GM12878 (cell line): Measurements from ENCODE around the gene ZNF423. TPM values are rescaled to one million over a fixed set of nuclear protein-coding genes. Genes with fewer than 3 reads are reported as not detected.

Source experiments
- ATAC-seq: fragments of 200-7000 bp; cut with Tn5 transposase; 3 replicates; pipeline ENCODE4 v1.9.1; 2020; ENCODE audit warnings: mild to moderate bottlenecking, moderate library complexity
- BruUV-seq: library from RNA; stranded (reverse); fragments of 400-500 nt; replicated peaks from 2 replicates; lab custom pipeline; 2021; lab: Mats Ljungman, UMichigan
- CTCF ChIA-PET: fragments of 300-600 bp; sonication (Branson Sonifier 250); formaldehyde crosslinking; extraction: SDS; loops from one replicate; lab custom pipeline; 2021; ENCODE audit warnings: inconsistent platforms; lab: Yijun Ruan, JAX
- POLR2A ChIA-PET: fragments of 350-600 bp; formaldehyde crosslinking; extraction: SDS; loops from one replicate; lab custom pipeline; 2021; ENCODE audit warnings: inconsistent platforms; lab: Charles Lee
- RAD21 ChIA-PET: fragments of 300-600 bp; sonication (Branson Sonifier 250); formaldehyde crosslinking; loops from one replicate; lab custom pipeline; 2023; ENCODE audit warnings: antibody characterized with exemption; ENCODE audit not compliant: unreplicated experiment; lab: Charles Lee
- SMC1A ChIA-PET: fragments of 300-600 bp; sonication (Branson Sonifier 250); formaldehyde crosslinking; loops from one replicate; lab custom pipeline; 2023; ENCODE audit not compliant: unreplicated experiment, uncharacterized antibody; lab: Charles Lee
- DNase-seq: peaks from one replicate; pipeline ENCODE4 v3.0.0-alpha.2; 2011; ENCODE audit warnings: low read depth, low spot score
- FAIRE-seq: peaks from 3 replicates; lab custom pipeline; 2011; peaks lifted over from hg19 to GRCh38; lab: Jason Lieb, UNC
- H2AFZ ChIP-seq: 2 replicates; pipeline ENCODE4 v1.6.0; 2011; ENCODE audit warnings: low read depth, low read length, control low read depth; ENCODE audit not compliant: control insufficient read depth
- H3K27ac ChIP-seq: 2 replicates; pipeline ENCODE4 v1.5.1; 2011; ENCODE audit warnings: control low read depth; ENCODE audit not compliant: control insufficient read depth, insufficient read depth
- H3K27me3 ChIP-seq, 2 experiments: replicated peaks in 1 of 2; 2 replicates each; pipeline versions ENCODE4 v1.6.0 to v1.6.1; 2011; ENCODE audit warnings: low read length in 1 of 2; ENCODE audit not compliant: control insufficient read depth in 2 of 2, insufficient read depth in 2 of 2
- H3K36me3 ChIP-seq, 2 experiments: 2 replicates each; pipeline ENCODE4 v1.5.1; 2011; ENCODE audit warnings: low read length in 1 of 2; ENCODE audit not compliant: control insufficient read depth in 2 of 2, insufficient read depth in 2 of 2
- H3K4me1 ChIP-seq: 2 replicates; pipeline ENCODE4 v1.6.1; 2011; ENCODE audit warnings: mild to moderate bottlenecking, low read length, moderate library complexity, mixed read lengths; ENCODE audit not compliant: control insufficient read depth, insufficient read depth
- H3K4me2 ChIP-seq: 2 replicates; pipeline ENCODE4 v1.6.0; 2011; ENCODE audit warnings: control low read depth; ENCODE audit not compliant: control insufficient read depth, insufficient read depth
- H3K4me3 ChIP-seq: fragments of 200-600 bp; sonication (generic); 2 replicates; pipeline ENCODE4 v1.5.1; 2016
- H3K79me2 ChIP-seq: 2 replicates; pipeline ENCODE4 v1.6.0; 2011; ENCODE audit warnings: low read length; ENCODE audit not compliant: control insufficient read depth, insufficient read depth
- H3K9ac ChIP-seq: 2 replicates; pipeline ENCODE4 v1.8.0; 2011; ENCODE audit warnings: low read length, control low read depth, mixed read lengths; ENCODE audit not compliant: control insufficient read depth, insufficient read depth
- H3K9me3 ChIP-seq: replicated peaks from 3 replicates; pipeline ENCODE4 v1.5.1; 2011; ENCODE audit warnings: mild to moderate bottlenecking, low read length; ENCODE audit not compliant: control insufficient read depth, insufficient read depth
- H4K20me1 ChIP-seq: 2 replicates; pipeline ENCODE4 v1.6.0; 2011; ENCODE audit not compliant: control insufficient read depth, insufficient read depth
- BHLHE40 ChIP-seq, 2 experiments: fragments of 450-650 bp in 1 of 2; IDR thresholded peaks; 2 replicates each; pipeline ENCODE4 v1.6.1; 2011 to 2017; ENCODE audit warnings: low read depth in 2 of 2, borderline replicate concordance in 1 of 2, improper control_type of control experiment in 1 of 2, low read length in 1 of 2, mild to moderate bottlenecking in 1 of 2
- DPF2 ChIP-seq: fragments of 450-650 bp; IDR thresholded peaks from 2 replicates; pipeline ENCODE4 v1.6.1; 2017; ENCODE audit warnings: mild to moderate bottlenecking
- FOXM1 ChIP-seq: IDR thresholded peaks from 2 replicates; pipeline ENCODE4 v1.6.1; 2012; ENCODE audit warnings: low read depth, mild to moderate bottlenecking, inconsistent platforms, low read length, moderate library complexity
- IKZF2 ChIP-seq, 2 experiments: fragments of 450-650 bp; IDR thresholded peaks; 2 replicates each; pipeline ENCODE4 v1.6.1; 2017; ENCODE audit warnings: mild to moderate bottlenecking in 2 of 2, moderate library complexity in 2 of 2
- JUND ChIP-seq: IDR thresholded peaks from 2 replicates; pipeline ENCODE4 v1.6.1; 2012; ENCODE audit warnings: low read depth, mild to moderate bottlenecking, low read length, improper control_type of control experiment, moderate library complexity
- MTA3 ChIP-seq: IDR thresholded peaks from 2 replicates; pipeline ENCODE4 v1.6.1; 2012; ENCODE audit warnings: low read length, inconsistent platforms, borderline replicate concordance
- NBN ChIP-seq: fragments of 450-650 bp; IDR thresholded peaks from 2 replicates; pipeline ENCODE4 v1.6.1; 2016
- NFIC ChIP-seq: IDR thresholded peaks from 2 replicates; pipeline ENCODE4 v1.6.1; 2012; ENCODE audit warnings: low read depth, mild to moderate bottlenecking, inconsistent platforms, low read length, moderate library complexity
- POLR2AphosphoS5 ChIP-seq: IDR thresholded peaks from 2 replicates; pipeline ENCODE4 v1.6.1; 2011; ENCODE audit warnings: mild to moderate bottlenecking, low read length, inconsistent platforms
- RAD21 ChIP-seq: IDR thresholded peaks from 2 replicates; pipeline ENCODE4 v1.6.1; 2011; ENCODE audit warnings: mild to moderate bottlenecking, low read depth, low read length, moderate library complexity; ENCODE audit not compliant: insufficient read depth
- RELA ChIP-seq: fragments of 450-650 bp; IDR thresholded peaks from 2 replicates; pipeline ENCODE4 v1.8.0; 2014; ENCODE audit warnings: borderline replicate concordance; ENCODE audit not compliant: partially characterized antibody
- SIX5 ChIP-seq: IDR thresholded peaks from 2 replicates; pipeline ENCODE4 v1.6.1; 2011; ENCODE audit warnings: mild to moderate bottlenecking, low read depth, low read length, moderate library complexity; ENCODE audit not compliant: severe bottlenecking
- TBL1XR1 ChIP-seq: IDR thresholded peaks from 2 replicates; pipeline ENCODE4 v1.6.1; 2012; ENCODE audit warnings: low read depth, low read length, improper control_type of control experiment
- ZNF592 ChIP-seq: fragments of 450-650 bp; IDR thresholded peaks from 2 replicates; pipeline ENCODE4 v1.6.1; 2017; ENCODE audit warnings: mild to moderate bottlenecking, moderate library complexity
- WGBS: methylation state at CpG from one replicate; pipeline ENCODE4 v1.1.6; 2016; ENCODE audit warnings: low lambda C conversion rate; ENCODE audit not compliant: insufficient replicate concordance, insufficient coverage; ENCODE audit errors: missing lambda C conversion rate; 5-methylcytosine and 5-hydroxymethylcytosine counted together
- in situ Hi-C: fragments of 300-500 bp; cut with MboI; formaldehyde crosslinking; loops from 9 replicates; pipeline ENCODE4 v1.14.3; 2018; ENCODE audit warnings: mixed read lengths
- intact Hi-C: fragments of 100-400 bp; cut with micrococcal nuclease; formaldehyde crosslinking; loops from one replicate; pipeline ENCODE4 v1.14.2; 2022; ENCODE audit not compliant: unreplicated experiment
- polyA plus RNA-seq, 11 experiments: library from polyadenylated mRNA; depleted of rRNA in 4 of 11; unstranded in 6 of 11; stranded (reverse) in 5 of 11; fragments of >200 nt; fragmentation: Nextera tagmentation in 4 of 11; fragmentation: Illumina TruSeq in 1 of 11; extraction: Ambion mirVana in 4 of 11; extraction: Trizol in 1 of 11; gene quantifications; 1 replicate in 1 of 11; 2 replicates in 10 of 11; pipeline versions ENCODE4 v1.2.1 to v1.2.3, GENCODE V29; 2011 to 2016; ENCODE audit warnings: inconsistent platforms in 2 of 11, missing spikeins in 2 of 11, low read depth in 1 of 11
- total RNA-seq, 4 experiments: library from RNA; depleted of rRNA in 3 of 4; stranded (reverse); fragments of >200 nt in 3 of 4; fragmentation: Illumina TruSeq in 1 of 4; extraction: Trizol in 1 of 4; gene quantifications; 2 replicates each; pipeline versions ENCODE4 v1.2.1 to v1.2.3, GENCODE V29; 2013 to 2021
- TF ChIP-seq, protein P1 (sequence below): IDR thresholded peaks from 2 replicates; pipeline ENCODE4 v1.6.1; 2012; ENCODE audit warnings: low read length, inconsistent platforms
- TF ChIP-seq, protein P2 (sequence below): IDR thresholded peaks from 2 replicates; pipeline ENCODE4 v1.6.1; 2011; ENCODE audit warnings: mild to moderate bottlenecking, low read depth, low read length, moderate library complexity; ENCODE audit not compliant: insufficient replicate concordance
- TF ChIP-seq, protein P3 (sequence below): IDR thresholded peaks from 2 replicates; pipeline ENCODE4 v1.6.1; 2012; ENCODE audit warnings: low read depth, low read length, improper control_type of control experiment

Gene ZNF423
- total and polyA plus RNA-seq, 10 of the 15 experiments (the other 5 are each of a cell fraction or from before 2014, with no cell fraction given), result 0.03 to 0.64 (median 0.10) TPM

GRCh38 chr16:49725651-49726050 is 130.3 kb downstream of the ZNF423 start (continued):
- TF ChIP-seq ZNF592, result no peak
- no peak for TF ChIP-seq FOXM1

DNA sequence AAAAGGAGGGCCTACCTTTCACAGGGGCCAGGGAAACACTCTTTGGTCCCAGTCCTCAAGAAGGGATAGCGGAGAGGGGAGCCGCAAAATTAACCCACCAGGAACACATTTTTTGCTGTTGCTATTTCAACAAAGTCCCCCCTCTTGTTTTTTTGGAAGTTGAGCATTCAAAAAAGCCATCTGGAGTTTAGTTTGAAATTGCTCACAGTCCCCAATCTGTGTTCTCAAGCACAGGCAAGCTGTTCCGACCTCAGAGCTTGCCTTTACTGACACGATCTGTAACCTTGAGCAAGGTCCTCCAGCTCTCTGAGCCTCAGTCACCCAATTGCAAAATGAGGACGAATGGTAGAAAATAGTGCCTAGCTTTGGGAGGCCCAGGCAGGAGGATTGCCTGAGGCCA is 131.1 kb downstream of the ZNF423 start:
- no TSS peak for BruUV-seq
- ATAC-seq (no peak), DNase-seq (no peak), FAIRE-seq (no peak)
- Histone ChIP-seq H4K20me1 (no peaks in the 10 kb centered on the region), H3K27ac (no peak overlapping the region), H3K36me3 (no peaks in the 10 kb centered on the region), H3K9ac (no peak overlapping the region), H3K79me2 (no peaks in the 10 kb centered on the region), H3K9me3 (peaks cover 1% of the 10 kb centered on the region; the same call in 2 of the 3 replicates), H3K4me3 (no peak overlapping the region), H3K27me3 (peaks cover 0 to 3% of the 10 kb centered on the region in 2 experiments; a peak in 2 of 4 replicates), H3K4me2 (no peak overlapping the region), H3K4me1 (no peaks in the 10 kb centered on the region), H2AFZ (no peak overlapping the region)
- WGBS, result 26% methylated on average over 5 of the region's 5 CpGs
- in situ Hi-C loops (no loop called here), intact Hi-C loops (no loop called here)
- SMC1A ChIA-PET, result no interaction called here
- POLR2A ChIA-PET, result no interaction called here
- RAD21 ChIA-PET, result no interaction called here
- CTCF ChIA-PET, result no interaction called here
- TF ChIP-seq RELA (no peak), DPF2 (no peak), MTA3 (no peak), NFIC (no peak), TBL1XR1 (no peak), POLR2AphosphoS5 (no peak), IKZF2 (IDR thresholded peaks at IDR 0.05) (no peak), SIX5 (no peak), JUND (no peak), NBN (no peak), BHLHE40 (IDR thresholded peaks at IDR 0.05; ENCODE audit: borderline replicate concordance in 1 of 2, low read depth in 2 of 2, low read length in 1 of 2) (no peak), RAD21 (no peak)
- TF ChIP-seq, protein P1, sequence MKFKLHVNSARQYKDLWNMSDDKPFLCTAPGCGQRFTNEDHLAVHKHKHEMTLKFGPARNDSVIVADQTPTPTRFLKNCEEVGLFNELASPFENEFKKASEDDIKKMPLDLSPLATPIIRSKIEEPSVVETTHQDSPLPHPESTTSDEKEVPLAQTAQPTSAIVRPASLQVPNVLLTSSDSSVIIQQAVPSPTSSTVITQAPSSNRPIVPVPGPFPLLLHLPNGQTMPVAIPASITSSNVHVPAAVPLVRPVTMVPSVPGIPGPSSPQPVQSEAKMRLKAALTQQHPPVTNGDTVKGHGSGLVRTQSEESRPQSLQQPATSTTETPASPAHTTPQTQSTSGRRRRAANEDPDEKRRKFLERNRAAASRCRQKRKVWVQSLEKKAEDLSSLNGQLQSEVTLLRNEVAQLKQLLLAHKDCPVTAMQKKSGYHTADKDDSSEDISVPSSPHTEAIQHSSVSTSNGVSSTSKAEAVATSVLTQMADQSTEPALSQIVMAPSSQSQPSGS, result no peak
- TF ChIP-seq, protein P2, sequence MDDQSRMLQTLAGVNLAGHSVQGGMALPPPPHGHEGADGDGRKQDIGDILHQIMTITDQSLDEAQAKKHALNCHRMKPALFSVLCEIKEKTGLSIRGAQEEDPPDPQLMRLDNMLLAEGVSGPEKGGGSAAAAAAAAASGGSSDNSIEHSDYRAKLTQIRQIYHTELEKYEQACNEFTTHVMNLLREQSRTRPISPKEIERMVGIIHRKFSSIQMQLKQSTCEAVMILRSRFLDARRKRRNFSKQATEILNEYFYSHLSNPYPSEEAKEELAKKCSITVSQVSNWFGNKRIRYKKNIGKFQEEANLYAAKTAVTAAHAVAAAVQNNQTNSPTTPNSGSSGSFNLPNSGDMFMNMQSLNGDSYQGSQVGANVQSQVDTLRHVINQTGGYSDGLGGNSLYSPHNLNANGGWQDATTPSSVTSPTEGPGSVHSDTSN, result no peak
- TF ChIP-seq, protein P3, sequence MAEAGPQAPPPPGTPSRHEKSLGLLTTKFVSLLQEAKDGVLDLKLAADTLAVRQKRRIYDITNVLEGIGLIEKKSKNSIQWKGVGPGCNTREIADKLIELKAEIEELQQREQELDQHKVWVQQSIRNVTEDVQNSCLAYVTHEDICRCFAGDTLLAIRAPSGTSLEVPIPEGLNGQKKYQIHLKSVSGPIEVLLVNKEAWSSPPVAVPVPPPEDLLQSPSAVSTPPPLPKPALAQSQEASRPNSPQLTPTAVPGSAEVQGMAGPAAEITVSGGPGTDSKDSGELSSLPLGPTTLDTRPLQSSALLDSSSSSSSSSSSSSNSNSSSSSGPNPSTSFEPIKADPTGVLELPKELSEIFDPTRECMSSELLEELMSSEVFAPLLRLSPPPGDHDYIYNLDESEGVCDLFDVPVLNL, result no peak
